ENCODE results near the gene DBF4B. TPM values are rescaled to one million over a fixed set of nuclear protein-coding genes. Genes with fewer than 3 reads are reported as not detected.

The DBF4B gene
- total RNA-seq, 3 donors from 2014 or later (not counting 1 experiment from before 2014, with no cell fraction given), result 3.0 to 4.1 (median 4.1) TPM

GRCh38 chr17:44664867-44665266 is 43.6 kb upstream of the DBF4B start:
- Histone ChIP-seq H3K36me3 (ENCODE audit: control insufficient read depth, insufficient read depth, low read length) (no peaks in the 10 kb centered on the region), H3K4me1 (ENCODE audit: control insufficient read depth, insufficient read depth, low read length) (no peaks in the 10 kb centered on the region), H3K4me3 (ENCODE audit: low read length) (no peak overlapping the region), H3K9me3 (ENCODE audit: control insufficient read depth, insufficient read depth, low read length) (no peaks in the 10 kb centered on the region), H3K27me3 (ENCODE audit: control insufficient read depth, insufficient read depth, low read length) (peaks cover 2% of the 10 kb centered on the region), H3K27ac (ENCODE audit: low read length) (no peak overlapping the region)
- no peak for TF ChIP-seq CTCF (IDR thresholded peaks at IDR 0.05)
- H3K36me3 Mint-ChIP-seq, result no peaks in the 10 kb centered on the region
- no peak for ATAC-seq
- peaks cover 7 to 14% of the 10 kb centered on the region in 2 donors for H3K27me3 Mint-ChIP-seq (ENCODE audit: low read depth in 2 of 2)
- no peak overlapping the region for H3K4me3 Mint-ChIP-seq
- no peaks in the 10 kb centered on the region for H3K4me1 Mint-ChIP-seq
- whole genome bisulfite sequencing (ENCODE audit: insufficient coverage), result no CpG with 5 or more reads among the region's 1 CpG
- H3K9me3 Mint-ChIP-seq, result no peaks in the 10 kb centered on the region
- intact Hi-C loops (cut with micrococcal nuclease), result no loop called here
- DNase-seq, result no peak
- no peak overlapping the region for H3K27ac Mint-ChIP-seq

- H3K36me3 Mint-ChIP-seq, result no peaks in the 10 kb centered on the region
- WGBS (ENCODE audit: insufficient coverage), result no CpG with 5 or more reads among the region's 1 CpG
- no peaks in the 10 kb centered on the region for H3K4me1 ChIP-seq (ENCODE audit: control insufficient read depth, insufficient read depth, low read length)
- H3K27me3 ChIP-seq (ENCODE audit: control insufficient read depth, insufficient read depth, low read length), result peaks cover 2% of the 10 kb centered on the region
- no peak overlapping the region for H3K4me3 ChIP-seq (ENCODE audit: low read length)
- ATAC-seq (no peak), DNase-seq (no peak)
- H3K27ac Mint-ChIP-seq, result no peak overlapping the region
- H3K27me3 Mint-ChIP-seq (ENCODE audit: low read depth in 2 of 2), result peaks cover 7 to 14% of the 10 kb centered on the region in 2 donors
- no peaks in the 10 kb centered on the region for H3K9me3 Mint-ChIP-seq
- no peak for TF ChIP-seq CTCF (IDR thresholded peaks at IDR 0.05)
- no peaks in the 10 kb centered on the region for H3K9me3 ChIP-seq (ENCODE audit: control insufficient read depth, insufficient read depth, low read length)
- H3K4me1 Mint-ChIP-seq, result no peaks in the 10 kb centered on the region
- H3K27ac ChIP-seq (ENCODE audit: low read length), result no peak overlapping the region
- intact Hi-C loops (cut with micrococcal nuclease), result no loop called here
- H3K36me3 ChIP-seq (ENCODE audit: control insufficient read depth, insufficient read depth, low read length), result no peaks in the 10 kb centered on the region
- H3K4me3 Mint-ChIP-seq, result no peak overlapping the region
Observed at GRCh38 chr17:44666006-44666405, 42.5 kb upstream of the DBF4B start.

- no peak for TF ChIP-seq CTCF (IDR thresholded peaks at IDR 0.05)
- H3K4me1 Mint-ChIP-seq, result no peaks in the 10 kb centered on the region
- H3K4me3 Mint-ChIP-seq, result no peak overlapping the region
- no peaks in the 10 kb centered on the region for H3K27me3 Mint-ChIP-seq (ENCODE audit: low read depth in 2 of 2)
- no peaks in the 10 kb centered on the region for H3K36me3 Mint-ChIP-seq
- H3K9me3 ChIP-seq (ENCODE audit: control insufficient read depth, insufficient read depth, low read length), result no peaks in the 10 kb centered on the region
- H3K27ac ChIP-seq (ENCODE audit: low read length), result no peak overlapping the region
- H3K4me1 ChIP-seq (ENCODE audit: control insufficient read depth, insufficient read depth, low read length), result no peaks in the 10 kb centered on the region
- peak in 1 of 2 donors; percentile 12 for DNase-seq
- no peak overlapping the region for H3K27ac Mint-ChIP-seq
- intact Hi-C loops (cut with micrococcal nuclease), result loop anchor here (2.0 kb wide), 1 partner anchor 140 kb away; no protein-coding TSS in a partner anchor
- H3K27me3 ChIP-seq (ENCODE audit: control insufficient read depth, insufficient read depth, low read length), result no peaks in the 10 kb centered on the region
- ATAC-seq, result no peak
- no peak overlapping the region for H3K4me3 ChIP-seq (ENCODE audit: low read length)
- peaks cover 2% of the 10 kb centered on the region for H3K36me3 ChIP-seq (ENCODE audit: control insufficient read depth, insufficient read depth, low read length)
- H3K9me3 Mint-ChIP-seq, result no peaks in the 10 kb centered on the region
Observed at GRCh38 chr17:44672479-44673093, 35.9 kb upstream of the DBF4B start.

GRCh38 chr17:44673893-44674292 is 34.6 kb upstream of the DBF4B start:
- ATAC-seq (no peak), DNase-seq (no peak)
- Mint-ChIP-seq H3K9me3 (no peaks in the 10 kb centered on the region), H3K4me1 (no peaks in the 10 kb centered on the region), H3K27ac (no peak overlapping the region), H3K27me3 (ENCODE audit: low read depth in 2 of 2) (no peaks in the 10 kb centered on the region), H3K4me3 (no peak overlapping the region), H3K36me3 (peaks cover 12% of the 10 kb centered on the region)
- no peak for TF ChIP-seq CTCF (IDR thresholded peaks at IDR 0.05)
- 100% methylated on average over 2 of the region's 2 CpGs for WGBS (ENCODE audit: insufficient coverage)
- Histone ChIP-seq H3K4me3 (ENCODE audit: low read length) (no peak overlapping the region), H3K4me1 (ENCODE audit: control insufficient read depth, insufficient read depth, low read length) (no peaks in the 10 kb centered on the region), H3K36me3 (ENCODE audit: control insufficient read depth, insufficient read depth, low read length) (peaks cover 15% of the 10 kb centered on the region), H3K27ac (ENCODE audit: low read length) (no peak overlapping the region), H3K27me3 (ENCODE audit: control insufficient read depth, insufficient read depth, low read length) (no peaks in the 10 kb centered on the region), H3K9me3 (ENCODE audit: control insufficient read depth, insufficient read depth, low read length) (no peaks in the 10 kb centered on the region)
- intact Hi-C loops (cut with micrococcal nuclease), result loop anchor here (2.0 kb wide), 1 partner anchor 141 kb away; no protein-coding TSS in a partner anchor

All from natural killer cell (primary cell).